Activated gamma-delta T cell (primary cell): Measurements from ENCODE around the gene TMEM181.

Experiments used
- DNase-seq: peaks from one replicate; lab custom pipeline; 2025; lab: John Stamatoyannopoulos, UW

The TMEM181 gene

GRCh38 chr6:158565122-158565429, 5.2 kb downstream of the TMEM181 start:
- DNase-seq, result no peak

GRCh38 chr6:158565482-158566040, 5.7 kb downstream of the TMEM181 start:
- no peak for DNase-seq

- DNase-seq, result no peak
Observed at GRCh38 chr6:158566207-158566818, 6.4 kb downstream of the TMEM181 start.

- no peak for DNase-seq
Observed at GRCh38 chr6:158567152-158567551, 7.3 kb downstream of the TMEM181 start.

GRCh38 chr6:158567871-158568401, 8.0 kb downstream of the TMEM181 start:
- DNase-seq, result no peak

GRCh38 chr6:158568549-158568948, 8.7 kb downstream of the TMEM181 start:
- no peak for DNase-seq

GRCh38 chr6:158569036-158569435, 9.1 kb downstream of the TMEM181 start:
- no peak for DNase-seq

GRCh38 chr6:158570681-158570962, 10.7 kb downstream of the TMEM181 start:
- DNase-seq, result no peak

GRCh38 chr6:158571826-158572652, 12.1 kb downstream of the TMEM181 start:
- no peak for DNase-seq

GRCh38 chr6:158572653-158573541, 13.0 kb downstream of the TMEM181 start:
- DNase-seq, result no peak

GRCh38 chr6:158573542-158573931, 13.6 kb downstream of the TMEM181 start:
- DNase-seq, result no peak

GRCh38 chr6:158574800-158575199, 14.9 kb downstream of the TMEM181 start:
- DNase-seq, result no peak

GRCh38 chr6:158575550-158575949, 15.7 kb downstream of the TMEM181 start:
- no peak for DNase-seq

- no peak for DNase-seq
Observed at GRCh38 chr6:158584236-158584651, 24.4 kb downstream of the TMEM181 start.

GRCh38 chr6:158586652-158587051, 26.8 kb downstream of the TMEM181 start:
- DNase-seq, result no peak

GRCh38 chr6:158589366-158589765, 29.5 kb downstream of the TMEM181 start:
- DNase-seq, result no peak

GRCh38 chr6:158591134-158591809, 31.4 kb downstream of the TMEM181 start:
- no peak for DNase-seq

- DNase-seq, result no peak
Observed at GRCh38 chr6:158591810-158592209, 31.9 kb downstream of the TMEM181 start.

GRCh38 chr6:158593670-158594069, 33.8 kb downstream of the TMEM181 start:
- no peak for DNase-seq

GRCh38 chr6:158595223-158595622, 35.3 kb downstream of the TMEM181 start:
- no peak for DNase-seq

- no peak for DNase-seq
Observed at GRCh38 chr6:158596861-158597260, 37.0 kb downstream of the TMEM181 start.

GRCh38 chr6:158597565-158597964, 37.7 kb downstream of the TMEM181 start:
- DNase-seq, result no peak
